ENCODE data around the gene MGST1. TPM values are rescaled to one million over a fixed set of nuclear protein-coding genes. Genes with fewer than 3 reads are reported as not detected.

MGST1 gene
- total RNA-seq, 1 donor from 2014 or later = 49.4 TPM

- TF ChIP-seq, protein P1, sequence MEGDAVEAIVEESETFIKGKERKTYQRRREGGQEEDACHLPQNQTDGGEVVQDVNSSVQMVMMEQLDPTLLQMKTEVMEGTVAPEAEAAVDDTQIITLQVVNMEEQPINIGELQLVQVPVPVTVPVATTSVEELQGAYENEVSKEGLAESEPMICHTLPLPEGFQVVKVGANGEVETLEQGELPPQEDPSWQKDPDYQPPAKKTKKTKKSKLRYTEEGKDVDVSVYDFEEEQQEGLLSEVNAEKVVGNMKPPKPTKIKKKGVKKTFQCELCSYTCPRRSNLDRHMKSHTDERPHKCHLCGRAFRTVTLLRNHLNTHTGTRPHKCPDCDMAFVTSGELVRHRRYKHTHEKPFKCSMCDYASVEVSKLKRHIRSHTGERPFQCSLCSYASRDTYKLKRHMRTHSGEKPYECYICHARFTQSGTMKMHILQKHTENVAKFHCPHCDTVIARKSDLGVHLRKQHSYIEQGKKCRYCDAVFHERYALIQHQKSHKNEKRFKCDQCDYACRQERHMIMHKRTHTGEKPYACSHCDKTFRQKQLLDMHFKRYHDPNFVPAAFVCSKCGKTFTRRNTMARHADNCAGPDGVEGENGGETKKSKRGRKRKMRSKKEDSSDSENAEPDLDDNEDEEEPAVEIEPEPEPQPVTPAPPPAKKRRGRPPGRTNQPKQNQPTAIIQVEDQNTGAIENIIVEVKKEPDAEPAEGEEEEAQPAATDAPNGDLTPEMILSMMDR (conservative IDR thresholded peaks at IDR 0.05; ENCODE audit: low read depth, low read length) = no peak
- DNase-seq (ENCODE audit: low read depth) = no peak
- no peak overlapping the region for H3K4me3 ChIP-seq (ENCODE audit: low read depth, low read length)
Observed at GRCh38 chr12:16329594-16329993, 17.9 kb upstream of the MGST1 start.

GRCh38 chr12:16330560-16330959, 16.9 kb upstream of the MGST1 start:
- no peak for DNase-seq (ENCODE audit: low read depth)
- TF ChIP-seq, protein P1 (conservative IDR thresholded peaks at IDR 0.05; ENCODE audit: low read depth, low read length) = no peak
- H3K4me3 ChIP-seq (ENCODE audit: low read depth, low read length) = no peak overlapping the region

- no peak for DNase-seq (ENCODE audit: low read depth)
- no peak overlapping the region for H3K4me3 ChIP-seq (ENCODE audit: low read depth, low read length)
- TF ChIP-seq, protein P1 (conservative IDR thresholded peaks at IDR 0.05; ENCODE audit: low read depth, low read length) = no peak
Observed at GRCh38 chr12:16331998-16332397, 15.4 kb upstream of the MGST1 start.

- TF ChIP-seq, protein P1 (conservative IDR thresholded peaks at IDR 0.05; ENCODE audit: low read depth, low read length) = no peak
- no peak for DNase-seq (ENCODE audit: low read depth)
- no peak overlapping the region for H3K4me3 ChIP-seq (ENCODE audit: low read depth, low read length)
Observed at GRCh38 chr12:16335838-16336237, 11.6 kb upstream of the MGST1 start.

GRCh38 chr12:16344269-16344668, 3.2 kb upstream of the MGST1 start:
- TF ChIP-seq, protein P1 (conservative IDR thresholded peaks at IDR 0.05; ENCODE audit: low read depth, low read length) = no peak
- H3K4me3 ChIP-seq (ENCODE audit: low read depth, low read length) = no peak overlapping the region
- DNase-seq (ENCODE audit: low read depth) = no peak

GRCh38 chr12:16345105-16345504, 2.3 kb upstream of the MGST1 start:
- no peak overlapping the region for H3K4me3 ChIP-seq (ENCODE audit: low read depth, low read length)
- TF ChIP-seq, protein P1 (conservative IDR thresholded peaks at IDR 0.05; ENCODE audit: low read depth, low read length) = no peak
- DNase-seq (ENCODE audit: low read depth) = no peak

DNA sequence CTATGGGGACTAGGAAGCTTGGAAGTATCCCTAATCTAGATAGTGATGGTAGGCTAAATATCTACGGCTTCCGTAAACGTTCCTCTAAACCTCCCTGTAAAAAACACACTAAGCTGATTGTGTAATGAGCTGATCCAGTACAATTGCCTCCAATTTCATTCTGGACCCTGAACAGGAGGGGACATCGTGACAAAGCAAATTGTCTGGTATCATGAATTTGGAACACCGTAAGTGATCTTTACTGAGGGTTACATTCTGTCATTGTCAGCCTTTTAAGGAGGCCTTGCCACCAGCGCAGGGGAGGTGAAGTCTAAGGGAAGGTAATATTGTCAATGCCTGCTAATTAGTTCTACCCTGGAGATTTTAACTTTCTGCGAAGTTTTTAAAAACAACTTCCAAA, 487 bp upstream of the MGST1 start:
- peak overlapping the region; percentile 72 for H3K4me3 ChIP-seq (ENCODE audit: low read depth, low read length)
- TF ChIP-seq, protein P1 (conservative IDR thresholded peaks at IDR 0.05; ENCODE audit: low read depth, low read length) = no peak
- DNase-seq (ENCODE audit: low read depth) = no peak

Measured in epithelial cell of proximal tubule (primary cell).